RWPE1 (cell line): ENCODE data around the gene CALN1.
"Not testable (repeated sequence)": the region's sequence is repeated elsewhere in the genome, so short reads cannot be mapped to it uniquely, and the experiment has no call there.

Source experiments
- CTCF ChIA-PET: fragments of 350-600 bp; sonication (Branson Sonifier 250); formaldehyde crosslinking; extraction: SDS; loops from one replicate; lab custom pipeline; 2021; lab: Yijun Ruan, JAX
- POLR2A ChIA-PET: fragments of 400-600 bp; formaldehyde crosslinking; extraction: SDS; loops from one replicate; lab custom pipeline; 2020; ENCODE audit warnings: antibody characterized with exemption; ENCODE audit not compliant: low non-redundant PET; lab: Yijun Ruan, JAX
- DNase-seq: peaks from one replicate; pipeline ENCODE4 v3.0.0; 2012; ENCODE audit warnings: low spot score
- H3K27ac ChIP-seq: fragments of 450-650 bp; 2 replicates; pipeline ENCODE4 v1.5.1; 2017
- CTCF ChIP-seq: fragments of 450-650 bp; conservative IDR thresholded peaks from 2 replicates; pipeline ENCODE4 v1.5.1; 2017; ENCODE audit warnings: low read depth, mild to moderate bottlenecking

Gene CALN1

GRCh38 chr7:71961283-71961682, 450.9 kb downstream of the CALN1 start:
- no peak for DNase-seq
- POLR2A ChIA-PET = no interaction called here
- no peak for TF ChIP-seq CTCF
- CTCF ChIA-PET = no interaction called here
- H3K27ac ChIP-seq = no peak overlapping the region

- no peak for DNase-seq
- CTCF ChIA-PET = no interaction called here
- no peak for TF ChIP-seq CTCF
- POLR2A ChIA-PET = no interaction called here
- no peak overlapping the region for H3K27ac ChIP-seq
Observed at GRCh38 chr7:71942115-71942514, 470.0 kb downstream of the CALN1 start.

- CTCF ChIA-PET = no interaction called here
- no peak for DNase-seq
- POLR2A ChIA-PET = no interaction called here
- no peak overlapping the region for H3K27ac ChIP-seq
- TF ChIP-seq CTCF = no peak
Observed at GRCh38 chr7:71937840-71938371, 474.2 kb downstream of the CALN1 start.

- DNase-seq = no peak
- CTCF ChIA-PET = no interaction called here
- POLR2A ChIA-PET = no interaction called here
- H3K27ac ChIP-seq = no peak overlapping the region
- TF ChIP-seq CTCF = no peak
Observed at GRCh38 chr7:71935674-71936073, 476.5 kb downstream of the CALN1 start.

- CTCF ChIA-PET = no interaction called here
- no peak for DNase-seq
- no peak for TF ChIP-seq CTCF
- no peak overlapping the region for H3K27ac ChIP-seq
- POLR2A ChIA-PET = no interaction called here
Observed at GRCh38 chr7:71933426-71933825, 478.7 kb downstream of the CALN1 start.

- CTCF ChIA-PET = no interaction called here
- no peak for TF ChIP-seq CTCF
- POLR2A ChIA-PET = no interaction called here
- no peak for DNase-seq
- no peak overlapping the region for H3K27ac ChIP-seq
Observed at GRCh38 chr7:71925663-71926062, 486.5 kb downstream of the CALN1 start.

GRCh38 chr7:71914204-71914603, 497.9 kb downstream of the CALN1 start:
- CTCF ChIA-PET, POLR2A ChIA-PET, DNase-seq, H3K27ac ChIP-seq: not testable (repeated sequence)
